ENCODE measurements around the gene FDX1.

Gene FDX1

DNA sequence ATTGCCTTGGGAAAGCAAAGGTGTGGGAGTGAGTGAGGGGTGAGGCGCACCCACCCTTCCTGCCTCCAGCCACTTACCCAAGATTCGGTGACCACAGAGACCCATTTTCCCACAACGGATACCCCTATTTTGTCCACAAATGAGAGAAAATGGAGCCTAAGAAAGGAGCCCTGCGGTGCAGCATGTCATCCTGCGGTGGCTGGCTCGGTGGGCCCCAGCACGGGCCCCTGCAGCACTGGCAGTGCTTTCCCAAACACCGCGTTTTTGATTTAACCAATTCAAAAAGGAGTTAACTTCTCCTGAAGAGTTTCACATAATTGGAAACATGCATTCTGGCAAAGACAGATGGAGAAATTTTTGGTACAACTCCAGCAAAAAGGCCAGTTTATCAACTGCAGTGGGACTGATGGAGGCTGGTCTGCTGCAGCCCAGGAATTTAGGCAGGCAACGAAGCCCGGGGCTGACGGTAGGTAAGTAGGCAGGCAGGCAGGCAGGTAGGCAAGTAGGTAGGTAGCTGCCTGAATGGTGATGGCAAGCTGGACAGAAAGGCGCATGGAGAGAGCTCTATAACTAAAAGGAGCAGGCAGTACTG, 84.2 kb downstream of the FDX1 start:
- no peak for DNase-seq
